K562 (cell line): ENCODE results near the gene NOX5. TPM values are rescaled to one million over a fixed set of nuclear protein-coding genes. Genes with fewer than 3 reads are reported as not detected.

Source experiments
- ATAC-seq: fragments of 200-7000 bp; cut with Tn5 transposase; 3 replicates; pipeline ENCODE4 v1.9.1; 2020; ENCODE audit warnings: moderate library complexity
- BruUV-seq: library from RNA; stranded (reverse); fragments of 400-500 nt; replicated peaks from 2 replicates; lab custom pipeline; 2021; lab: Mats Ljungman, UMichigan
- CTCF ChIA-PET: fragments of 300-600 bp; formaldehyde crosslinking; extraction: SDS; loops from one replicate; lab custom pipeline; 2021; ENCODE audit warnings: low intra/inter-chr PET ratio; lab: Yijun Ruan, JAX
- POLR2A ChIA-PET: fragments of 300-600, 350-650 bp; sonication (Branson Sonifier 250); formaldehyde crosslinking; extraction: SDS; loops from one replicate; lab custom pipeline; 2021; ENCODE audit warnings: antibody characterized with exemption, inconsistent platforms; lab: Yijun Ruan, JAX
- DNase-seq, 4 experiments: peaks; one replicate each; pipeline versions ENCODE4 v3.0.0 to v3.0.0-alpha.2; 2011 to 2018; ENCODE audit warnings: low spot score in 3 of 4, mixed read lengths in 3 of 4; ENCODE audit errors: extremely low read depth in 1 of 4
- FAIRE-seq: peaks from 2 replicates; lab custom pipeline; 2011; peaks lifted over from hg19 to GRCh38; lab: Jason Lieb, UNC
- H2AFZ ChIP-seq: 2 replicates; pipeline ENCODE4 v1.6.0; 2011; ENCODE audit warnings: low read depth, low read length, control low read depth, inconsistent platforms
- H3K27ac ChIP-seq: fragments of 200-600 bp; 3 replicates; pipeline ENCODE4 v1.8.0; 2011; ENCODE audit warnings: low read depth, mild to moderate bottlenecking, control low read depth, inconsistent platforms, low read length, moderate library complexity, mixed read lengths; ENCODE audit errors: extremely low read depth
- H3K27me3 ChIP-seq, 2 experiments: fragments of 300-600 bp in 1 of 2; 2 replicates in 1 of 2; 3 replicates in 1 of 2; pipeline versions ENCODE4 v1.6.0 to v1.8.0; 2011; ENCODE audit warnings: inconsistent platforms in 2 of 2, low read length in 2 of 2, mild to moderate bottlenecking in 1 of 2, mixed read lengths in 1 of 2, moderate library complexity in 1 of 2; ENCODE audit not compliant: control insufficient read depth in 2 of 2, insufficient read depth in 2 of 2
- H3K36me3 ChIP-seq: fragments of 300-600 bp; 3 replicates; pipeline ENCODE4 v1.8.0; 2011; ENCODE audit warnings: mild to moderate bottlenecking, low read length, inconsistent platforms; ENCODE audit not compliant: control insufficient read depth, insufficient read depth
- H3K4me1 ChIP-seq, 2 experiments: fragments of 200-600 bp in 1 of 2; replicated peaks in 1 of 2; 2 replicates in 1 of 2; 3 replicates in 1 of 2; pipeline versions ENCODE4 v1.5.1 to v1.8.0; 2011; ENCODE audit warnings: inconsistent platforms in 2 of 2, low read length in 2 of 2, mild to moderate bottlenecking in 1 of 2, mixed read lengths in 1 of 2, moderate library complexity in 1 of 2; ENCODE audit not compliant: control insufficient read depth in 2 of 2, insufficient read depth in 2 of 2
- H3K4me2 ChIP-seq: 2 replicates; pipeline ENCODE4 v1.6.1; 2011; ENCODE audit warnings: low read length, control low read depth, inconsistent platforms, mixed read lengths; ENCODE audit not compliant: insufficient read depth
- H3K4me3 ChIP-seq: fragments of 200-600 bp; sonication (generic), shearing (Covaris generic); 2 replicates; pipeline ENCODE4 v1.5.1; 2016; ENCODE audit warnings: control low read depth, inconsistent platforms
- H3K79me2 ChIP-seq: fragments of 200-600 bp; 3 replicates; pipeline ENCODE4 v1.8.0; 2011; ENCODE audit warnings: low read length, inconsistent platforms; ENCODE audit not compliant: control insufficient read depth, insufficient read depth
- H3K9ac ChIP-seq, 2 experiments: 2 replicates each; pipeline versions ENCODE4 v1.6.0 to v1.6.1; 2011; ENCODE audit warnings: low read depth in 2 of 2, low read length in 2 of 2, control low read depth in 1 of 2, inconsistent platforms in 1 of 2, mild to moderate bottlenecking in 1 of 2, mixed read lengths in 1 of 2; ENCODE audit not compliant: insufficient read depth in 1 of 2
- H3K9me1 ChIP-seq: one replicate; pipeline ENCODE4 v1.6.0; 2011; ENCODE audit warnings: inconsistent platforms, mild to moderate bottlenecking, low read length, moderate library complexity; ENCODE audit not compliant: control insufficient read depth, insufficient read depth
- H3K9me3 ChIP-seq: replicated peaks from 2 replicates; pipeline ENCODE4 v1.5.1; 2011; ENCODE audit warnings: low read depth, low read length, inconsistent platforms; ENCODE audit not compliant: control insufficient read depth, insufficient read depth
- H4K20me1 ChIP-seq: replicated peaks from 2 replicates; pipeline ENCODE4 v1.6.1; 2011; ENCODE audit warnings: low read length, inconsistent platforms, mixed read lengths; ENCODE audit not compliant: control insufficient read depth, insufficient read depth
- HNRNPUL1 ChIP-seq: fragments of 200-400 bp; formaldehyde crosslinking; IDR thresholded peaks from 2 replicates; pipeline ENCODE4 v1.6.1; 2017; ENCODE audit warnings: low read length
- NELFE ChIP-seq: IDR thresholded peaks from 2 replicates; pipeline ENCODE4 v1.6.1; 2011; ENCODE audit warnings: mild to moderate bottlenecking; ENCODE audit not compliant: insufficient read depth, insufficient read length
- SETDB1 ChIP-seq: IDR thresholded peaks from one replicate; pipeline ENCODE4 v1.6.1; 2012; ENCODE audit warnings: low read length, control low read depth, inconsistent platforms
- SMAD4 ChIP-seq: fragments of 250-450 bp; sonication (Bioruptor Pico); conservative IDR thresholded peaks from 2 replicates; pipeline ENCODE4 v1.8.0; 2021; ENCODE audit warnings: inconsistent platforms, mild to moderate bottlenecking, moderate library complexity
- SP2 ChIP-seq: IDR thresholded peaks from 2 replicates; pipeline ENCODE4 v1.6.1; 2011; ENCODE audit warnings: mild to moderate bottlenecking, low read depth, low read length, moderate library complexity; ENCODE audit not compliant: poor library complexity, severe bottlenecking; ENCODE audit errors: extremely low read depth
- TSC22D4 ChIP-seq: fragments of 450-650 bp; IDR thresholded peaks from 2 replicates; pipeline ENCODE4 v1.6.1; 2016; ENCODE audit warnings: missing genetic modification characterization, missing biosample characterization, control low read depth
- WHSC1 ChIP-seq: IDR thresholded peaks from one replicate; pipeline ENCODE4 v1.6.1; 2012; ENCODE audit warnings: low read length, control low read depth, inconsistent platforms
- ZNF75A ChIP-seq: fragments of 450-650 bp; formaldehyde crosslinking; IDR thresholded peaks from 2 replicates; pipeline ENCODE4 v1.4.0; 2020; ENCODE audit warnings: mild to moderate bottlenecking
- ZNF79 ChIP-seq: fragments of 250-450 bp; sonication (Bioruptor Pico); IDR thresholded peaks from 2 replicates; pipeline ENCODE4 v1.4.0; 2020; ENCODE audit warnings: low read depth, mild to moderate bottlenecking, moderate library complexity
- WGBS: fragments of 100-300 bp; shearing (Covaris generic); methylation state at CpG from one replicate; pipeline ENCODE4 v1.1.6; 2016; ENCODE audit warnings: low coverage, mixed read lengths; ENCODE audit not compliant: insufficient coverage; ENCODE audit errors: missing lambda C conversion rate; 5-methylcytosine and 5-hydroxymethylcytosine counted together
- in situ Hi-C: fragments of 300-500 bp; cut with MboI; formaldehyde crosslinking; loops from 4 replicates; pipeline ENCODE4 v1.15.0; 2018; ENCODE audit warnings: inconsistent platforms, mixed read lengths
- intact Hi-C: fragments of 100-400 bp; cut with micrococcal nuclease; formaldehyde crosslinking; loops from 2 replicates; pipeline ENCODE4 v1.14.2; 2022
- polyA plus RNA-seq, 8 experiments: library from polyadenylated mRNA; depleted of rRNA in 4 of 8; stranded (reverse) in 5 of 8; unstranded in 3 of 8; fragments of >200 nt; fragmentation: Nextera tagmentation in 2 of 8; fragmentation: Illumina TruSeq in 1 of 8; extraction: Ambion mirVana in 2 of 8; extraction: Trizol in 1 of 8; gene quantifications; 2 replicates each; pipeline versions ENCODE4 v1.2.1 to v1.2.3, GENCODE V29; 2011 to 2014; ENCODE audit warnings: inconsistent platforms in 1 of 8, missing spikeins in 1 of 8
- total RNA-seq, 7 experiments: library from RNA; depleted of rRNA in 6 of 7; stranded (reverse); fragments of >200 nt in 6 of 7; fragmentation: Illumina TruSeq in 2 of 7; extraction: Trizol in 2 of 7; gene quantifications; 2 replicates each; pipeline versions ENCODE4 v1.2.1 to v1.2.3, GENCODE V29; 2011 to 2021; ENCODE audit warnings: low replicate concordance in 1 of 7
- TF ChIP-seq, protein P1 (sequence below): fragments of 250-450 bp; sonication (Bioruptor Pico); IDR thresholded peaks from 2 replicates; pipeline ENCODE4 v1.5.1; 2021; ENCODE audit warnings: mild to moderate bottlenecking
- TF ChIP-seq, protein P2 (sequence below), 3 experiments: fragments of 200-800 bp in 1 of 3; sonication (Bioruptor generic) in 1 of 3; sonication (generic) in 1 of 3; formaldehyde crosslinking in 1 of 3; IDR thresholded peaks; 2 replicates each; pipeline versions ENCODE4 v1.6.1 to v1.8.0; 2016 to 2022; ENCODE audit warnings: mild to moderate bottlenecking in 2 of 3, missing compliant biosample characterization in 2 of 3, missing genetic modification characterization in 2 of 3, missing genetic modification reagents in 1 of 3
- TF ChIP-seq, protein P3 (sequence below), 2 experiments: fragments of 450-650 bp; formaldehyde crosslinking in 1 of 2; IDR thresholded peaks; 2 replicates each; pipeline versions ENCODE4 v1.4.0 to v1.6.1; 2014 to 2020; ENCODE audit warnings: mild to moderate bottlenecking in 2 of 2, borderline replicate concordance in 1 of 2, low read depth in 1 of 2

The NOX5 gene
- total and polyA plus RNA-seq, 9 of the 15 experiments (the other 6 are each of a cell fraction or from before 2014, with no cell fraction given) = 0.01 TPM; not detected in 8

DNA sequence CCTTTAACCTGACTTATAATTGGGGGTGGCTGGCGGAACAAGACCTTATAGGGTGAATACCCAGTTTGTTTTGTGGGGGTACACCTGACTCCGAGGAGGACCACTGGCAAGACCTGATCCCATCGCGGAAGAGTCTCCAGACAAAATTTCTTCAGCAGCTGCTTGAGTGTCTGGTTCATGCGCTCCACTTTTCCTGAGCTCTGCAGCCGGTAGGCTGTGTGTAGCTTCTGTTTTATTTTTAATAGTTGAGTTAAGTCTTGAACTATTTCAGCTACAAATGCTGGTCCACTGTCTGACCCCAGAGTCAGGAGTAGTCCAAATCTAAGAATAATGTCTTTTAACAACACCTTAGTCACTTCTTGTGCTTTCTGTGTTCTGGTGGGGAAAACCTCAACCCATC lies 21.2 kb upstream of the NOX5 start:
- Histone ChIP-seq H3K36me3 (no peaks in the 10 kb centered on the region), H3K9me1 (no peaks in the 10 kb centered on the region), H3K27me3 (no peaks in the 10 kb centered on the region), H3K9ac (no peak overlapping the region), H3K4me1 (peaks cover 23 to 36% of the 10 kb centered on the region in 2 experiments), H3K27ac (no peak overlapping the region), H3K9me3 (no peaks in the 10 kb centered on the region), H3K4me3 (no peak overlapping the region), H4K20me1 (peaks cover 6% of the 10 kb centered on the region; the same call in 1 of the 2 replicates), H3K79me2 (no peaks in the 10 kb centered on the region), H3K4me2 (no peak overlapping the region), H2AFZ (no peak overlapping the region)
- ATAC-seq = no peak
- no peak for FAIRE-seq
- ChIA-PET POLR2A (no interaction called here), CTCF (no interaction called here)
- BruUV-seq = no TSS peak
- no peak for DNase-seq
- WGBS = 94% methylated on average over 6 of the region's 6 CpGs
- in situ Hi-C loops = no loop called here
- intact Hi-C loops = no loop called here
- no peak for TF ChIP-seq ZNF75A (CRISPR knock-in tag)
- TF ChIP-seq SMAD4 (CRISPR knock-in tag) = no peak
- TF ChIP-seq, protein P1, sequence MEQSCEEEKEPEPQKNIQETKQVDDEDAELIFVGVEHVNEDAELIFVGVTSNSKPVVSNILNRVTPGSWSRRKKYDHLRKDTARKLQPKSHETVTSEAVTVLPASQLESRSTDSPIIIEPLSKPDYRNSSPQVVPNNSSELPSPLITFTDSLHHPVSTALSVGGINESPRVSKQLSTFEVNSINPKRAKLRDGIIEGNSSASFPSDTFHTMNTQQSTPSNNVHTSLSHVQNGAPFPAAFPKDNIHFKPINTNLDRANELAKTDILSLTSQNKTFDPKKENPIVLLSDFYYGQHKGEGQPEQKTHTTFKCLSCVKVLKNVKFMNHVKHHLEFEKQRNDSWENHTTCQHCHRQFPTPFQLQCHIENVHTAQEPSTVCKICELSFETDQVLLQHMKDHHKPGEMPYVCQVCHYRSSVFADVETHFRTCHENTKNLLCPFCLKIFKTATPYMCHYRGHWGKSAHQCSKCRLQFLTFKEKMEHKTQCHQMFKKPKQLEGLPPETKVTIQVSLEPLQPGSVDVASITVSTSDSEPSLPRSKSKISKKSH (CRISPR knock-in tag) = no peak
- no peak for TF ChIP-seq NELFE
- TF ChIP-seq SP2 = no peak
- TF ChIP-seq, protein P2, sequence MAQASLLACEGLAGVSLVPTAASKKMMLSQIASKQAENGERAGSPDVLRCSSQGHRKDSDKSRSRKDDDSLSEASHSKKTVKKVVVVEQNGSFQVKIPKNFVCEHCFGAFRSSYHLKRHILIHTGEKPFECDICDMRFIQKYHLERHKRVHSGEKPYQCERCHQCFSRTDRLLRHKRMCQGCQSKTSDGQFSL (CRISPR knock-in tag; IDR thresholded peaks at IDR 0.05) = no peak
- TF ChIP-seq, protein P2 (tag; IDR thresholded peaks at IDR 0.05) = no peak
- TF ChIP-seq ZNF79 (CRISPR knock-in tag) = no peak
- TF ChIP-seq HNRNPUL1 = no peak
- no peak for TF ChIP-seq TSC22D4 (tag)
- TF ChIP-seq SETDB1 = no peak
- TF ChIP-seq, protein P3, sequence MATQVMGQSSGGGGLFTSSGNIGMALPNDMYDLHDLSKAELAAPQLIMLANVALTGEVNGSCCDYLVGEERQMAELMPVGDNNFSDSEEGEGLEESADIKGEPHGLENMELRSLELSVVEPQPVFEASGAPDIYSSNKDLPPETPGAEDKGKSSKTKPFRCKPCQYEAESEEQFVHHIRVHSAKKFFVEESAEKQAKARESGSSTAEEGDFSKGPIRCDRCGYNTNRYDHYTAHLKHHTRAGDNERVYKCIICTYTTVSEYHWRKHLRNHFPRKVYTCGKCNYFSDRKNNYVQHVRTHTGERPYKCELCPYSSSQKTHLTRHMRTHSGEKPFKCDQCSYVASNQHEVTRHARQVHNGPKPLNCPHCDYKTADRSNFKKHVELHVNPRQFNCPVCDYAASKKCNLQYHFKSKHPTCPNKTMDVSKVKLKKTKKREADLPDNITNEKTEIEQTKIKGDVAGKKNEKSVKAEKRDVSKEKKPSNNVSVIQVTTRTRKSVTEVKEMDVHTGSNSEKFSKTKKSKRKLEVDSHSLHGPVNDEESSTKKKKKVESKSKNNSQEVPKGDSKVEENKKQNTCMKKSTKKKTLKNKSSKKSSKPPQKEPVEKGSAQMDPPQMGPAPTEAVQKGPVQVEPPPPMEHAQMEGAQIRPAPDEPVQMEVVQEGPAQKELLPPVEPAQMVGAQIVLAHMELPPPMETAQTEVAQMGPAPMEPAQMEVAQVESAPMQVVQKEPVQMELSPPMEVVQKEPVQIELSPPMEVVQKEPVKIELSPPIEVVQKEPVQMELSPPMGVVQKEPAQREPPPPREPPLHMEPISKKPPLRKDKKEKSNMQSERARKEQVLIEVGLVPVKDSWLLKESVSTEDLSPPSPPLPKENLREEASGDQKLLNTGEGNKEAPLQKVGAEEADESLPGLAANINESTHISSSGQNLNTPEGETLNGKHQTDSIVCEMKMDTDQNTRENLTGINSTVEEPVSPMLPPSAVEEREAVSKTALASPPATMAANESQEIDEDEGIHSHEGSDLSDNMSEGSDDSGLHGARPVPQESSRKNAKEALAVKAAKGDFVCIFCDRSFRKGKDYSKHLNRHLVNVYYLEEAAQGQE (IDR thresholded peaks at IDR 0.05; ENCODE audit: borderline replicate concordance) = no peak
- TF ChIP-seq, protein P3 (CRISPR knock-in tag; IDR thresholded peaks at IDR 0.05; ENCODE audit: low read depth) = no peak
- no peak for TF ChIP-seq WHSC1
